ENCODE data around the gene CDK1. TPM values are rescaled to one million over a fixed set of nuclear protein-coding genes. Genes with fewer than 3 reads are reported as not detected.

CDK1 gene
- total and polyA plus RNA-seq, 2 donors (not counting 3 experiments of a cell fraction or from before 2014, with no cell fraction given), result 19.9 to 70.1 TPM

DNA sequence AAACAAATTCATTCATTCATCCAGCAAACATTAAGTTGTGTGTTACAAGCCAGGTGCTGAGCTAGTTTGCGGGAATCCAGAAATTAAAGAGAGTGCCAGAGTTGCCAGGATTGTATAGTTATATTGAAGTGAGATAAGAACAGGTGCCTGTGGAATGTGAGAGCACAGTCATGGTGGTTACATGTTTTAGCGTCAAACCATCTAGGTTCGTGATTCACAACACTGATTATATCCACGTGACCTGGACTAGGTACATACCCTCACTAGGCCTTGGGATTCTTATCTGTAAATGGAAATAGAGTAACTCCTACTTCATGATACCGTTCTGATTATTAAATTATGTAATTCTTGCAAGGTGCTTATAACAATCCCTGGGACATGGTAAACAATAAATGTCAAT is 24.5 kb upstream of the CDK1 start:
- dilution Hi-C loops (cut with MboI; ENCODE audit: extremely low pct_ligation_motif_present, low sequenced_read_pairs), result no loop called here
- intact Hi-C loops (cut with micrococcal nuclease), result no loop called here
- Histone ChIP-seq H4K20me1 (replicated peaks; ENCODE audit: control insufficient read depth, extremely low read depth, insufficient read depth, low read length) (no peaks in the 10 kb centered on the region), H3K9me3 (replicated peaks; ENCODE audit: control insufficient read depth, insufficient read depth, low read length) (no peaks in the 10 kb centered on the region), H3K9ac (replicated peaks; ENCODE audit: extremely low read depth, insufficient read depth, low read length) (no peak overlapping the region), H3K27me3 (ENCODE audit: control insufficient read depth in 2 of 2, insufficient read depth in 2 of 2, low read length in 2 of 2) (peaks cover 8 to 12% of the 10 kb centered on the region in 2 experiments), H3K4me3 (replicated peaks in 1 of 3; ENCODE audit: insufficient read depth in 1 of 3, low read depth in 1 of 3, low read length in 3 of 3) (no peak overlapping the region), H3K4me2 (ENCODE audit: insufficient read depth, low read length) (no peak overlapping the region), H2AFZ (ENCODE audit: low read depth, low read length) (no peak overlapping the region), H3K4me1 (ENCODE audit: control insufficient read depth, extremely low read depth, insufficient read depth, low read length) (no peaks in the 10 kb centered on the region), H3K36me3 (ENCODE audit: control insufficient read depth in 2 of 2, extremely low read depth in 1 of 2, insufficient read depth in 2 of 2, low read length in 2 of 2) (no peaks in the 10 kb centered on the region), H3K27ac (ENCODE audit: insufficient read depth, low read depth, low read length) (no peak overlapping the region), H3K79me2 (ENCODE audit: control insufficient read depth, insufficient read depth, low read length) (no peaks in the 10 kb centered on the region), H3K9me1 (replicated peaks; ENCODE audit: control insufficient read depth, extremely low read depth, insufficient read depth, low read length) (no peaks in the 10 kb centered on the region)
- no peak for FAIRE-seq
- CTCF ChIA-PET, result no interaction called here
- POLR2A ChIA-PET, result no interaction called here
- DNase-seq (ENCODE audit: low read depth, low spot score), result no peak
- TF ChIP-seq FOS (IDR thresholded peaks at IDR 0.05; ENCODE audit: borderline replicate concordance, insufficient read depth, low read length) (no peak), GATA2 (IDR thresholded peaks at IDR 0.05; ENCODE audit: insufficient read depth, insufficient read length, low read depth, low read length) (no peak), MAX (IDR thresholded peaks at IDR 0.05; ENCODE audit: insufficient read depth, insufficient read length) (no peak), POLR2AphosphoS5 (IDR thresholded peaks at IDR 0.05; ENCODE audit: insufficient read depth, low read depth, low read length) (no peak), EZH2 (IDR thresholded peaks at IDR 0.05; ENCODE audit: borderline replicate concordance, low read depth, low read length, severe bottlenecking) (no peak), JUN (IDR thresholded peaks at IDR 0.05; ENCODE audit: borderline replicate concordance, insufficient read depth, insufficient read length, low read depth) (no peak), POLR2A (IDR thresholded peaks at IDR 0.05; ENCODE audit: low read depth, low read length) (no peak), MYC (IDR thresholded peaks at IDR 0.05; ENCODE audit: low read depth, low read length) (no peak)
- TF ChIP-seq, protein P1, sequence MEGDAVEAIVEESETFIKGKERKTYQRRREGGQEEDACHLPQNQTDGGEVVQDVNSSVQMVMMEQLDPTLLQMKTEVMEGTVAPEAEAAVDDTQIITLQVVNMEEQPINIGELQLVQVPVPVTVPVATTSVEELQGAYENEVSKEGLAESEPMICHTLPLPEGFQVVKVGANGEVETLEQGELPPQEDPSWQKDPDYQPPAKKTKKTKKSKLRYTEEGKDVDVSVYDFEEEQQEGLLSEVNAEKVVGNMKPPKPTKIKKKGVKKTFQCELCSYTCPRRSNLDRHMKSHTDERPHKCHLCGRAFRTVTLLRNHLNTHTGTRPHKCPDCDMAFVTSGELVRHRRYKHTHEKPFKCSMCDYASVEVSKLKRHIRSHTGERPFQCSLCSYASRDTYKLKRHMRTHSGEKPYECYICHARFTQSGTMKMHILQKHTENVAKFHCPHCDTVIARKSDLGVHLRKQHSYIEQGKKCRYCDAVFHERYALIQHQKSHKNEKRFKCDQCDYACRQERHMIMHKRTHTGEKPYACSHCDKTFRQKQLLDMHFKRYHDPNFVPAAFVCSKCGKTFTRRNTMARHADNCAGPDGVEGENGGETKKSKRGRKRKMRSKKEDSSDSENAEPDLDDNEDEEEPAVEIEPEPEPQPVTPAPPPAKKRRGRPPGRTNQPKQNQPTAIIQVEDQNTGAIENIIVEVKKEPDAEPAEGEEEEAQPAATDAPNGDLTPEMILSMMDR (IDR thresholded peaks at IDR 0.05; ENCODE audit: extremely low read depth in 1 of 2, insufficient read depth in 1 of 2, low read depth in 1 of 2, low read length in 2 of 2), result no peak
- no TSS peak for BruUV-seq (replicated peaks)

Measured in endothelial cell of umbilical vein (primary cell).